Left cardiac atrium (tissue), 4 donors: ENCODE results near the gene SLC38A10. TPM values are rescaled to one million over a fixed set of nuclear protein-coding genes. Genes with fewer than 3 reads are reported as not detected.
"Not testable (repeated sequence)": the region's sequence is repeated elsewhere in the genome, so short reads cannot be mapped to it uniquely, and the experiment has no call there.

Source experiments
- ATAC-seq, 2 donors: fragments of 200-7000 bp; cut with Tn5 transposase; one replicate each; pipeline ENCODE4 v1.9.1; 2020; ENCODE audit warnings: mild to moderate bottlenecking in 2 of 2, moderate library complexity in 2 of 2
- DNase-seq: peaks from one replicate; pipeline ENCODE4 v3.0.0-alpha.2; 2020
- intact Hi-C, 2 donors: fragments of 100-400 bp; cut with DNase I; formaldehyde crosslinking; loops; one replicate each; pipeline versions ENCODE4 v1.14.1 to v1.15.1; 2022 to 2023
- total RNA-seq, 2 donors: library from RNA; stranded (reverse); fragmentation: NEBNext Ultra II Directional; extraction: Animal tissue kit (Norgen Biotek cat#: 25700); gene quantifications; one replicate each; pipeline ENCODE4 v1.2.1, GENCODE V29; 2021
- donor health status: DM: no; HTN: yes; CAD: no.
- donor health status: DM: no; HTN: yes; CAD: no; lungs with severe emphysema.
- donor health status: DM: yes; HTN: yes; CAD: no.
- donor health status: Dilated cardiomyopathy.

Gene SLC38A10
- total RNA-seq, 2 donors from 2014 or later: 46.4 to 54.0 TPM

DNA sequence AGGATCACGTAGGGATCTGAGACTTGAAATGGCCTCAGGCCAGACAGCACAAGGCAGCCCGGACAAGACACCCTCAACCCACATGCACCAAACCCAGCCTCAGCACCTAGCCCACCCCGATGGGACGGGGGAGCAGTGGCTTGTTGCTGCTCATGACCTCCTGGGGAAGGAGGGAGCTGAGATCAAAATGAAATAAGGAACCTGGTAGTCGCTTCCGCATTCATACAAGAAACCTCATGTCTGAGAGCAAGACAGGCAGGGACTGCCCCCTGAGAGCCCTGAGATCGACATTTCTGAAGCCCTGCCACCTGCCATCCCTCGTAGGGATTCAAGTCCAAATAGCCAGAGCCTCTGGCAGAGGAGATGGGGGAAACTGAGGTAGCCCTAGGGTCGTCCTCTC is 66.7 kb downstream of the SLC38A10 start:
- DNase-seq (no peak), ATAC-seq (no peak)
- intact Hi-C loops: no loop called here

DNA sequence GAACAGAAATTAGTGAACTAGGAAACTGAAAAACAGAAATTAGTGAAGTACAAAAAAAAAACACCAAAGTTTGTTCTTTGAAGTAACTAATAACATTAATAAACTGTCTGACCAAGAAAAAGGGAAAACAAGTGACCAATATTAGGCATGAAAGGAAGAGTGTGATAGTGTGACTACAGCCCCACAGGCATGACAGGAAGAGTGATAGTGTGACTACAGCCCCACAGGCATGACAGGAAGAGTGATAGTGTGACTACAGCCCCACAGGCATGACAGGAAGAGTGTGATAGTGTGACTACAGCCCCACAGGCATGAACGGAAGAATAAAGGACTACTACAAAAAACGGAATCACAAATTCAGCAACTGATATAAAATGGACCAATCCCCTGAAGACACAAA is 67.5 kb downstream of the SLC38A10 start:
- DNase-seq, ATAC-seq, intact Hi-C loops: not testable (repeated sequence)

DNA sequence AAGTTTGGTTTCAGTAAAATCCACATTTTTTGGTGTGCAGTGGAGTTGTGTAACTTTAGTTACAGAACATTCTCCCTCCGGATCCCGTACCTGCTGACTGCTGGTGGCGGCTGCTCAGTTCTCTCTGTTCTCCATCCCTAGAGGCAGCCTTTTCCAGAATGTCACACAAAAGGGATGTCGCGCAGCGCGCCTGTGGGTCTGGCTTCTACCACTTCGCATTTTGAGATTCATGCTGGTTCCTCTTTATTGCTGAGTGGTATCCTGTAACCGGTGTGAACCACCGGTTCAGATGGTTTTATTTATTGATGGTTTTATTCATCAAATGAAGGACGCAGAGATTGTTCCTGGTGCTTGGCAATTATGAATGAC is 71.4 kb downstream of the SLC38A10 start:
- ATAC-seq (no peak), DNase-seq (no peak)
- intact Hi-C loops: no loop called here

DNA sequence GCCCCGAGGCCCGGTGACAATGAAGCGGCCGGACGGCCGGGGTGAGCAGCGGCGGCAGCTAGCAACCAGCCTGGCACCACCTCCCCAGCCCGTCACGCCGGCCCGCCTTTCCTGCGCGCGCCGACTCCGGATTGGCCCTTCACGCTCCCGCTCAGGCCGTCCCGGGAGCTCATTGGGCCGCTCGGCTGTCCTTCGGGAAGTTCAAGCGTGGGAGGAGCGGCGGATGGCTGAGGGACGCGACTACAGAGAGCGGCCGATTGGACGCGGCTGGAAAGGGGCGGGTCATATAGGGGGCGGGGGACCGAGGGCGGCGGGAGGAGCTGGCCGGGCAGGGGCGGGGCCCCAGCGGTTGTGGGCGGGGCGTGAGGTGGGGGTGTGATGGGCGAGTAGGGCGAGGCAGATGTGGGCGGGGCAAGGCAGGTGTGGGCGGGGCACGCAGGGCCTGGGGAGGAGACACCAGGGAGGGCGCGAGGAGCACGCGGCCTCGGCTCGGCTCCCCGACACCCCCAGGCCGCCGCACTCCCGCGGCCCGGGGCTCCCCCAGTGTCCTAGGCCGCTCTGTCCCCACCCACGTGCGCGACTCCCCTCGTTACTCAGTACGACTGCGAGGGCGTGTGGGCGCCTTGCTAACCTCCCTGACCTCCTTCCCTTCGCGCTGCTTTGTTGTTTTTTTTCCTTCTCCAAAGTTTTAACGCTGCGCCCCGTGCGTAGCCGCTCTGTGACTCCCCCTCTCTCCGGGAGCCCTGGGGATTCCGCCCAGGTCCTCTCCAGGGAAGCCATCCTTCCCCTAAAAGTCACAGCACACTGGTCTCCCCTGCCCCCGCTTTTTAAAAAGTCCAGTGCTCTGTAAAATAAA is 72.0 kb downstream of the SLC38A10 start, which contains the start of gene CEP131:
Gene CEP131 (minus strand): TSS at position 60 of the 856 bp plus-strand sequence. CDS start 2,909 bp downstream, outside the sequence.
- intact Hi-C loops: no loop called here
- DNase-seq: peak; percentile 99
- peak; percentile 99 for ATAC-seq

DNA sequence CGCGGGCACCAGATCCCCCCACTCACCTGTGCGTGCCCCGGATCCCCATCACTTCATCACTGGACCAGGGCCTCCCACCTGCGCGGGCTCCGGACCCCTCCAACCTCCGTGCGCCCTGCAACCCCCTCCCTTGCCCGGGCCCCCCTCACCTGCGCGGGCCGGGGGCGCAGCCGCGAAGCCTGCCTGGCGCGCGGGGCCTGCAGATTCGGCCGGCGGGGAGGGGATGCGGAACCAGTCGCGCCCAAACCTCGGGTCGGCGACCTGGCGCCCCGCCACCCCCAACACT is 72.5 kb downstream of the SLC38A10 start:
- intact Hi-C loops: no loop called here
- peak in 1 of 2 donors; percentile 5 for ATAC-seq
- DNase-seq: no peak

DNA sequence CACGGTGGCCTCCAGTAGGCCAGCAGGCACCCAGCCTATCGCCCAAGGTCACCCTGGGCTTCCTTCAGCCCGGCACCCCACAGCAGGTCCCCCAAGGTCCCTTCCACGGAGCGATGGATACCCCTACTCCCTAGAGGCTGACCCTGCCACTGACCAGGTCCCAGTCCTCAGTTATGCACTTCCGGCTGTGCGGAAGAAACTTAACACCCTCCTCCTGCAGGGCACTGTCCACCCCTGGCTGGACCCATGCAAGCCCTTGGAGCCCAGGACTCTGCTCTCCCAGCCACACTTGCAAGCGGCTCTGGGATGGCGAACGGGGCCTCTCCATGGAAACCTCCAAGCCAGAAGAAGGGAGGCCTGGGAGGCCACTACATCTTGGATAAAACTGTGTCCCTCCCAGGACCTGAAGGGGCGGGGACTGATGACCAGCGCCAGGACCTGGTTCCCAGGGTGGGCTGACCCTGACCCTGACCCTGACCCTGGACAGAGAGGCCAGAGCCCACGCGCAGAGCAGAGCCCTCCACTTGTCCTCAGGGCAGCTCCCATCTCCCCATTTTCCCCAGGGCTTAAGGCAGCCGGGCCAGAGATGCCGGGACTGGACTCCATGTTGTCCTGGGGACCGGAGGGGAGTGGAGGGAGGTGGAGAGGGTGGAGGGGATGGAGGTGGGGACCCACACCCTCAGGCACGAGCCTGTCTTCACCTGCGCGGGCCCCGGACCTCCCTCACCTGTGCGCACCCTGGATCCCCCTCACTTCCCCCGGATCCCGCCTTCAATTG is 73.1 kb downstream of the SLC38A10 start:
- intact Hi-C loops: no loop called here
- ATAC-seq (peak in 1 of 2 donors; percentile 1), DNase-seq (no peak)

DNA sequence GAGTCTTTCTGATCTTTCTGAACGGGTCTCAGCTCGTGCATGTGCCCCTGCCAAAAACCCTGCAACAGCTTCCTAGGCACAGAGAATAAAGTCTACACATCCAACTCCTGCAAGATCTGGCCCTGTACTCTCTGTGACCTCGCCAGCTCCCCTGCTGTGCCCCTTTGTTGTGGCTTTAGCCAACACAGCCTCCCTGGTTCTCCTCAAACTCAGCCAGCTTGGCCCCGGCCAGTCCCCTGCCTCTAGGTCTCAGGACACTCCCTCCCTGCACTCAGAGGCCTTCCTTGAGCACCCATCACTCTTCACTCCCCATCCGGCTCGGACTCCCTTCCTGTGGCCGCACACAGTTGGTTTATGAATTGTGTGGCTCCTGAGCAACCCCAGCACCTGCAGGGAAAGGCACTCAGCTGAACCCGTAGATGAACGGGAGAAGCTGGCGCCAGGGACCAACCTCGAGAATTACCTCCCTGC is 73.7 kb downstream of the SLC38A10 start:
- ATAC-seq (no peak), DNase-seq (no peak)
- intact Hi-C loops: no loop called here

DNA sequence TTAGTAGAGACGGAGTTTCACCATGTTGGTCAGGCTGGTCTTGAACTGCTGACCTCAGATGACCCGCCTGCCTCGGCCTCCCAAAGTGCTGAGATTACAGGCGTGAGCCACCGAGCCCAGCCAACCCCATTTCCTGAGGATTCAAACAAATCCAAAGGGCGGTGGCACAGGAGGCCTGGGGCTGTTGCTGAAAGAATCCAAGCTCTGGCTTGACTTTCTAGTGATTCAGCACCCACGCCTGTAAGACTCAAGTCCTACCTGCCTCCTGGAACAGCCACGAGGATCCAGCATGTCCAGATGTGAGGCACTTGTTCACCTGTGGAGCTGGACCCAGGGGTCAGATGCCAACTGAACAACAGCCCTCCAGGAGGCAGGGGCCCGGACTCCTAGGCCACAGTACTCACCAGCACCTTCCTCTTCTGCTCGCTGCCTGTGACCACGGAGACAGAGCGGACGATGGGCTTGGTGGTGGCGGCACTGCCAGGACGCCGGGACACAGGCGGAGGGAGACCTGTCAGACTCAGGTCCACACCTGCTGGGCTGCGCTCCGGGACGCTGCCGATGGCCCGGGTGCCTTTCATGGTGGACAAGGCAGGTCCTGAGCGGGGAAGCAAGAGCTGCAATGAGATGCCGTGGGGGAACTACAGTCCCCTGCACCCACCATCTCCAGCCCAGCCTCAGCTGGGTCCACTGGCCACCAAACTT is 75.5 kb downstream of the SLC38A10 start:
- intact Hi-C loops: no loop called here
- DNase-seq: no peak

DNA sequence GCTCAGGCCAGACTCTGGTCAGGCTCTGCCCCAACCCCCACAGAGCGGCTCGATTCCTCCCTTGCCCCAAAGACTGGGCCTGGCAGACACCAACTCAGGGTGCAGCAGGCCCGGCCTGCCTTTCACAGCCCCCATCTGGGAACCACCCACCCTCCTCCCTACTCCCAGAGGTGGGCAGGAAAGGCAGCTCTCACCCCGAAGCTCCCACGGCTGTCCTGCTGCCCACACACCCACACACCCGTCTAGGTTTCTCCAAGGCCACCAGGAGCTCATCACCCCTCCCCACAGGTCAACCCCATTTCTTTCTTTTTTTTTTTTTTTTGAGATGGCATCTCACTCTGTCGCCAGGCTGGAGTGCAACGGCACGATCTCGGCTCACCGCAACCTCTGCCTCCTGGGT is 76.1 kb downstream of the SLC38A10 start:
- no peak for DNase-seq
- intact Hi-C loops: no loop called here
- ATAC-seq: no peak

More for the DNA sequence above, 75.5 kb downstream of the SLC38A10 start:
- ATAC-seq: no peak

DNA sequence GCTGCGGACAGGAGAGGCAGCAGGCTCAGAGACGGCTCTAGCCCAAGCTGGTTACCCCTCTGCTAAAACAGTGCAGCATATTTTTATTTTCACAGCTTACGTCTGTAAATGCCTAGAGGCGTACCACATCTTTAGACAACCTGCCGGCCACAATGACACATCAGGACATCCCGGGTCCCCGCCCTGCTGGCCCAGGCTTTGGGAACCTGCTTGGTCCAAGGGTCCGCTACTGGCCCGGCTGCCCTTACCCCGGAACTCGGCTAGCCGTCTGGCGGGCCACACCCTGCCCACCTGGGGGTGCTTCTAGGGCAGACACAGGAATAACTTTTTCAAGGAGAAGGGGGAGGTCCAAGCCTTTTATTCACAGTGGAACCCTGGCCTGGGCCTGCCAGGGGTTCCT is 76.6 kb downstream of the SLC38A10 start:
- ATAC-seq (no peak), DNase-seq (no peak)
- intact Hi-C loops: no loop called here

DNA sequence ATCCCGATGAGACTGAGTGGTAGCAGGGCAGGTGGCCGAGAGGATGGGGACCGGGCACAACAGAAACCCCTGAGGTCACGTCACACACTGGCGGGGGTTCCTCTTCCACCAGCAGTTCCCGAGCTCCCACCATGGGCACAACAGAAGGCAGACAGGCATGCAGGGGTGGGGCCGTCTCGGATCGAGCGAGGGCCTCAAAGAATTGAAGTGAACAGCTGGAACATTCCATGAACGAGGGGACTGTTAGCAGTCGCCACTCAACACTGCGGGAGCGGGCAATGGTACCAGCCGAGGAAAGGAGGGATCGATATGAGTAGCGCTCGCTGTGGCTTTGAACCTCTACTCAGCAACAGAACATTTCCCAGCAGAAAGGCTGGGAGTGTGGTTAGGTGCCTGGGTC is 77.6 kb downstream of the SLC38A10 start:
- intact Hi-C loops: no loop called here
- no peak for ATAC-seq

DNA sequence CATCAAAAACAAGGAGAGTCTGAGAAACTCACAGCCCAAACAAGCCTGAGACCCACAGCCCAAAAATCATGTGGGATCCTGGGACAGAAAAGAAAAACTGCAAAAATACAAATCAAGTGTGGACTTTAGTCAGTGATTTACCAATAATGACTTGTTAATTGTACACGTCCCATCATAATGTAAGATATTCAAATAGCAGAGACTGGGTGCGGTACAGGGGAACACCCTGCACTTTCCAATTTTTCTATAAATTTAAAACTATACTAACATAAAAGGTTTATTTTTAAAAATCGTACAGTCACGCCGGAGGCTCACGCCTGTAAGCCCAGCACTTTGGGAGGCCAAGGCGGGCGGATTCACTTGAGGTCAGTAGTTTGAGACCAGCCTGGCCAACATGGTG is 81.1 kb downstream of the SLC38A10 start:
- intact Hi-C loops: no loop called here
- ATAC-seq: no peak
- DNase-seq: no peak

More for the DNA sequence above, 77.6 kb downstream of the SLC38A10 start:
- no peak for DNase-seq

DNA sequence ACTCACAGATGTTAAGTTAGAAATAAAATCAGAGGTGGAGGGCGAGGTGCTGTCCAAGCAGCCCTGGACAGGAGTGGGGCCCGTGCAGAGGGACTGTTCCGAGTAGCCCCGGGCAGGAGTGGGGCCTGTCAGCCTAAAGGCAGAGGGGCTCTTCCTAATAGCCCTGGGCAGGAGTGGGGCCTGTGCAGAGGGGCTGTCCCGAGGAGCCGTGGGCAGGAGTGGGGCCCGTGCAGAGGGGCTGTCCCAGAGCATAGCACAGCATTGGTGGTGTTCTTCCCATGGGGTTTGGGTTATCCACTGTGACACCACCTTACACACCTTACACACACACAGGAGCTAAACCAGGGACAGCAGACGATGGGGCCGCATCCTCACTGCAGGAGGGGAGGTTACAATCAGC is 82.7 kb downstream of the SLC38A10 start:
- intact Hi-C loops: no loop called here
- no peak for ATAC-seq
- no peak for DNase-seq

DNA sequence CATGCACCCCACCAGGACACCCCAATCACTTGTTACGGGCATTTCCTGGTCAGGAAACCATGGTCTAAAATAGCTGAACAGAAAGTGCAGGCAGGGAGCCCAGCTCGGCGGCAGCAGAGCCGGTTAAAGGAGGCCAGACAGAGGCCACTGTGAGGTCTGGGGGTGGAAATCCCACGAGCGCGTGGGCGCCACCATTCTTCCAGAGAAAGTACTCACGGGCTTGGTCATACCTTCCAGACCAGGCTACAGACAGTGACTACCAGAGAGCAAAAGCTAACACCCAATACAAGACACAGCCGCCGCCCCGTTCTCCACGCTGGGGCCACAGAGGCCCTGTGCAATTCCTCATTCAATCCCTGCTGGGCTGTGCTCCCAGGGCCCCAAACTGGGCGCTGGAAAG is 84.2 kb downstream of the SLC38A10 start:
- ATAC-seq: peak; percentile 26 to 39
- intact Hi-C loops: no loop called here
- DNase-seq: no peak

DNA sequence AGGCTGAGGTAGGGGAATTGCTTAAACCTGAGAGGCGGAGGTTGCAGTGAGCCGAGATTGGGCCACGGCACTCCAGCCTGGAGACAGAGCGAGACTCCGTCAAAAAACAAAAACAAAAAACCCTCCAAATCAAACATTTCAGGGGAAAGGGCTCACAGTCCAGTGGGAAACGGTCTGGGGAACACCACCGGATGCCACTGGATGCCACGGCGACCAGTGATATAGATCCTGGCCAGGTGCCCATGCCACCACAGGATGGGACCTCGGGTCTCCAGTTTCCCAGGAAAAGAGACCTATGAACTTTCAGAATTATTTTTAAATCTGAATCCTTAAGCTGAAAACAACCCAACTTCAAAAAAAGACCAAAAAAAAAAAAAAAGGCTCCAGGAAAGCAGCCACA is 84.6 kb downstream of the SLC38A10 start:
- intact Hi-C loops: no loop called here
- ATAC-seq (peak in 1 of 2 donors; percentile 45), DNase-seq (peak; percentile 57)

DNA sequence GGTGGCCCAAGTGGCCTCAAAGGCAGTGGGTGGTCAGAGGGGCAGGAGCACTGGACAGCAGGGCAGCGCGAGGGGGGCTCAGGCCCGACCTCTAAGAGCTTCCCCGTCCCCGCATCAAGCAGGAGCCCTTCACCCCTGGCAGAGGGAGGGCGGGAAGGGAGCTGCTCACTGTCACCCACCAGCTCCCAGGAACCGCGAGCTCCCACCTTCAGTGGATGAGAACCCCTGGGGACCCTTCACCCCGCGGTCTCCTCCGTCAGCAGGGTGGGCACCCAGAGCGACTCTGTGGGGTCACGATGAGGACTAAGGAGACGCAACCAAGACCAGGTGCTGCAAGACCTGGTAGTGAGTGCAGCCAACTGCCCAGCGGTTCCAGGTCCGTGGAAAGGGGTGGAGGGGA is 86.0 kb downstream of the SLC38A10 start:
- no peak for DNase-seq
- no peak for ATAC-seq
- intact Hi-C loops: loop anchor here in 1 of 2 donors (10.0 kb wide), 1 partner anchor 64 kb away; no protein-coding TSS in a partner anchor

DNA sequence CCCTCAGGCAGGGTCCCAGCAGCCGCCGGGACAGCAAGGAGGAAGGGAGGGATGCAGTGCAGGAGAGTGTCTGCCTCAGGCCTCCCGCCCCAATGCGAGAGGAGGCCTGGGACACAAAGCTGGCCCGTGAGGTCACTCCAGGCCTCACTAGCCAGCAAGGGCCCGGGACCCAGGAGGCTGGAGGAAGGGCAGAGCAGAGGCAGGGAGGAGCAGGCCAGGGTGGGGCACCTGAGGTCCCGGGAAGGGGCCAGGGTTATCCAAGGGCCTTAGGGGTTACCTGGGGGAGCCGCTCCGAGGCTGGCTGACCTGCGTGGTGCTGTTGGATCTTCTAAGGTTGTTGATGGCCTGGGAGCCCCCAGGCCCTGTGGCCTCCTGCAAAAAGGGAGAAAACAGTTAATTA is 86.5 kb downstream of the SLC38A10 start:
- DNase-seq (no peak), ATAC-seq (no peak)
- intact Hi-C loops: loop anchor here in 1 of 2 donors (10.0 kb wide), 1 partner anchor 64 kb away; no protein-coding TSS in a partner anchor

DNA sequence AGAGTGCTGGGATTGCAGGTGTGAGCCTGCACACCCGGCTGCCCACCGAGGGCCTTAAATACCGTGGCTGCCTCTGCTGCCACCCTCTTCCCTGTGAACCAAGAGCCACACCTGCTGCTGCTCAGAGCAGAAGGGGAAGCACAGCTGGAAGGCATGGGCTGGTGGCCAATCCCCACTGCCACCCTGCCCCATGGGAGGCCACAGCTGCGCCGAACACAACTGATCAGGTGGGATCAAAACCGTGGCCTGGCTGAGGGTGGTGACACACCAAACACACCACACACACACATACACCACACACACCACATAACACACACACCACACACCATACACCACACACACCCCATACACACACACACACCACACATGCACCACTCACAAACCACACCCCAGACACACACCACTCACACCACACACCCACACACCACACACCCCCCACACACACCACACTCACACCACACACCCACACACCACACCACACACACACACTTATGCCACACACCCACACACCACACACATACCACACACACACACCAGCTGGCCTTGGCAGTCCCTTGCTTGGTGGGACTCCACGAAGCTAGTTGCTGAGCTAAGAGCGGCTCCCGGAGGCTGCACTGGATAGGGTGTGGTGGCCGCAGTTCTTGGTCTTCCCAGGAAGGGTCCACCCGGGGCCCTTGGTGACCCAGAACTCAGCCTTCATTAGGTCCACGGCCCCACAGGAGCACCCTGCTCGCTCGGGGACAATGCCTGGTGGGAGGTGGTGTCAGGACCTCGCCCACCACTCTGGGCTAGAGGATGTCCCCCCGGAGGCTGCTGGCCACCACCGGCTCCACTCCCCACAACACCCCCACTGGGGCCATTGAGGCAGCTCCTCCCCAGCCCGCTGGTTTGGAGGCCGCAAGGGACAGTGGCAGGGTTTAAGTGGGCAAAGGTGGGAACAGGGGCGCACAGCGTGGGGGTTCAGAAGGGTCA is 87.2 kb downstream of the SLC38A10 start:
- ATAC-seq (no peak), DNase-seq (no peak)
- intact Hi-C loops: loop anchor here in 1 of 2 donors (10.0 kb wide), 1 partner anchor 63 kb away; no protein-coding TSS in a partner anchor
